Measurements from ENCODE around the gene SPRR3. TPM values are rescaled to one million over a fixed set of nuclear protein-coding genes. Genes with fewer than 3 reads are reported as not detected.

SPRR3 gene
- total and polyA plus RNA-seq, 4 donors = 0.61 TPM; not detected in 3

GRCh38 chr1:152976688-152977087 is 24.9 kb upstream of the SPRR3 start:
- TF ChIP-seq SP1 (IDR thresholded peaks at IDR 0.05) (no peak), FOXA1 (IDR thresholded peaks at IDR 0.05) (no peak), FOXA2 (IDR thresholded peaks at IDR 0.05) (no peak), MAX (IDR thresholded peaks at IDR 0.05) (no peak), JUND (IDR thresholded peaks at IDR 0.05) (no peak), ZBTB33 (IDR thresholded peaks at IDR 0.05) (no peak), RXRA (IDR thresholded peaks at IDR 0.05) (no peak), REST (IDR thresholded peaks at IDR 0.05) (no peak)
- WGBS = 79% methylated on average over 1 of the region's 1 CpG
- no peaks in the 10 kb centered on the region for H3K27me3 ChIP-seq (ENCODE audit: control insufficient read depth in 4 of 4, insufficient read depth in 4 of 4, low read length in 3 of 4)
- H3K9ac ChIP-seq (ENCODE audit: low read depth in 1 of 2, low read length in 2 of 2) = no peak overlapping the region
- no peaks in the 10 kb centered on the region for H3K36me3 ChIP-seq (ENCODE audit: control insufficient read depth in 4 of 4, insufficient read depth in 3 of 4, low read depth in 1 of 4, low read length in 3 of 4)
- no peak overlapping the region for H3K27ac ChIP-seq (ENCODE audit: low read depth in 1 of 2, low read length in 2 of 2)
- no peak overlapping the region for H3K4me3 ChIP-seq (ENCODE audit: low read depth in 1 of 3, low read length in 3 of 3)
- DNase-seq (ENCODE audit: low spot score) = no peak
- no peaks in the 10 kb centered on the region for H3K4me1 ChIP-seq (ENCODE audit: control insufficient read depth in 4 of 4, insufficient read depth in 4 of 4, low read length in 3 of 4)
- no peaks in the 10 kb centered on the region for H3K9me3 ChIP-seq (ENCODE audit: control insufficient read depth in 4 of 4, low read length in 3 of 4)

GRCh38 chr1:152977614-152978013 is 23.9 kb upstream of the SPRR3 start:
- Histone ChIP-seq H3K27ac (ENCODE audit: low read depth in 1 of 2, low read length in 2 of 2) (no peak overlapping the region), H3K4me3 (ENCODE audit: low read depth in 1 of 3, low read length in 3 of 3) (no peak overlapping the region), H3K27me3 (ENCODE audit: control insufficient read depth in 4 of 4, insufficient read depth in 4 of 4, low read length in 3 of 4) (no peaks in the 10 kb centered on the region), H3K9me3 (ENCODE audit: control insufficient read depth in 4 of 4, low read length in 3 of 4) (no peaks in the 10 kb centered on the region), H3K9ac (ENCODE audit: low read depth in 1 of 2, low read length in 2 of 2) (no peak overlapping the region), H3K4me1 (ENCODE audit: control insufficient read depth in 4 of 4, insufficient read depth in 4 of 4, low read length in 3 of 4) (no peaks in the 10 kb centered on the region), H3K36me3 (ENCODE audit: control insufficient read depth in 4 of 4, insufficient read depth in 3 of 4, low read depth in 1 of 4, low read length in 3 of 4) (no peaks in the 10 kb centered on the region)
- TF ChIP-seq EGR1 (IDR thresholded peaks at IDR 0.05; ENCODE audit: low read depth in 2 of 2) = no peak
- no peak for TF ChIP-seq MAX (IDR thresholded peaks at IDR 0.05)
- no peak for DNase-seq (ENCODE audit: low spot score)

- Histone ChIP-seq H3K36me3 (ENCODE audit: control insufficient read depth in 4 of 4, insufficient read depth in 3 of 4, low read depth in 1 of 4, low read length in 3 of 4) (no peaks in the 10 kb centered on the region), H3K4me3 (ENCODE audit: low read depth in 1 of 3, low read length in 3 of 3) (no peak overlapping the region), H3K9me3 (ENCODE audit: control insufficient read depth in 4 of 4, low read length in 3 of 4) (no peaks in the 10 kb centered on the region), H3K9ac (ENCODE audit: low read depth in 1 of 2, low read length in 2 of 2) (no peak overlapping the region), H3K4me1 (ENCODE audit: control insufficient read depth in 4 of 4, insufficient read depth in 4 of 4, low read length in 3 of 4) (no peaks in the 10 kb centered on the region), H3K27ac (ENCODE audit: low read depth in 1 of 2, low read length in 2 of 2) (no peak overlapping the region), H3K27me3 (ENCODE audit: control insufficient read depth in 4 of 4, insufficient read depth in 4 of 4, low read length in 3 of 4) (no peaks in the 10 kb centered on the region)
- 78% methylated on average over 1 of the region's 1 CpG for WGBS
- no peak for DNase-seq (ENCODE audit: low spot score)
- TF ChIP-seq YY1 (IDR thresholded peaks at IDR 0.05) (no peak), GABPA (IDR thresholded peaks at IDR 0.05 in 1 of 2, conservative IDR thresholded peaks at IDR 0.05 in 1 of 2) (no peak), FOXA2 (IDR thresholded peaks at IDR 0.05) (no peak), CTCF (IDR thresholded peaks at IDR 0.05; ENCODE audit: low read depth, low read length, missing input control) (no peak), MAX (IDR thresholded peaks at IDR 0.05) (no peak)
These were observed 20.9 kb upstream of the SPRR3 start for GRCh38 chr1:152980676-152981075.
